ENCODE measurements around the gene CPXM1.
A peak's percentile ranks its signal among the peaks of the same experiment; 100 is the strongest.
"Not testable (repeated sequence)": the region's sequence is repeated elsewhere in the genome, so short reads cannot be mapped to it uniquely, and the experiment has no call there.

Gene CPXM1

DNA sequence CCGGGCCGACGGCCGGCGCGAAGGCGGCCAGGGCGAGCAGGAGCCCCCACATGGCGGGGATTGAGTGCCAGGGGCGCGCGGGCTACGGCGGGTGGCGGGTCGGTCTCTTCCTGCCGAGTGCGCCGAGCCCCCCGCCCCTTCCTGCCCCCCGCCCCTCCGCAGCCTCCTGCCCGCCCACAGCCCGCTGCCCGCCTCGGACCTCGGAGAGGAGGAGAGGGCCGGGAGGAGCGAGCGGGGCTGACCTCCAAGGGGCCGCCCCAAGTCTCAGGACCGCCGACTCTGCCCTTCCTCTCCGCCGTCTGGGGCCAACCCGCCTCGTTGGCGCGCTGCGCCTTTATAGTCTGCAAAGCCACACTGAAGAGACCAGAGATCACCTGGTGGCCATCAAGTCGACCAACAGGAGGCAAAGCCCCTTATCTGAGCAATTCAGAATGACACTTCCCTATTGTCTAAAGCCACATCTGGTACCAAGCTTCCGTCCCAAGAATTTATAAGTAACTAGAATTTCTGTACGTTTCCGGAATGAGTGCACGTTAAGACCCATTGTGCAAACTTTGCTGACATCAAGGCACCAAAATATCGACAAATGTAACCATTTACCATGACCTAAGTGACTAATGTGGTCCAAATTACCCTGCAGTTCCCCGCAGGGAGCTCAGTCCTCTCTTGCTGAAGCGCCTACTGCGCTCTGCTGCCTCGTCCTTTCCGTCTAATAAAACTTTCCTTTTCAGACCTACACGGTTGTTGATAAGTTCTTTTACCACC lies at the start of gene CPXM1:
TSS of gene CPXM1 (minus strand) at position 107 of the 765 bp plus-strand sequence. CDS start at position 52, 55 bp downstream.
- peak; percentile 43 to 54 for DNase-seq

DNA sequence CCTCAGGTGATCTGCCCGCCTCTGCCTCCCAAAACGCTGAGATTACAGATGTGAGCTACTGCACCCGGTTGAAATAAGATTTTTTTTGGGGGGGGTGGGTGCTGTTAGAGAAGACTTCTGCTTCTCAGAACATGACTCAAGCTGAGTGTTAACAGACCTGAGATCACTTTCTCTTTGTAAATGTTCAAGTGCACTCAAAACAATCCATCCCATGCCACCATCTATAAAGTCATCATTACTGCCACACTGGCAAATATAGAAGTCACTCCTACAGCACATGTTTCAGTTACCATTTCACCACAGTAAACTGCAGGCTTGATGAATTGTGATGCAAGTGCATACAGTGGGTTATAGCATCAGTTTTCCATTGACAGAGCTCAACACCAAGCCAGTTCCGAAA lies 49.1 kb upstream of the CPXM1 start:
- no peak for DNase-seq

DNA sequence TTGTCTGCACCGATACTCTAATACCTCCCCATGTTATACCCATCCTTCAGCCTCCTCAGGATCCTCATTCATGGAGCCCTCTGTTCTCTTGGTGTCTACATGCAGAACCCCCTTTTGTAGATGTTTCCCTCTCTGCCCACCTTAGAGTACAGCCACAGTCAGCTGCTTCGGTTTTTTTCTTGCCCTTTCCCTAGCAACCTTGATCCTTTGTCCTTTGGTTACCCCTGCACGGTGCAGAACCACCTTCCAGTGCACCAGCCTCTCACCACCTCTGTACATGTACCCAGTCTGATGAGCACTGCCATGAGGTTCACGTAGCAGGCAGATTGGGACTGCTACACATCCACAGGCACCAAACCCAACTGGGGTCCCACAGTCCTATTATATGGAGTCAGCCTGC lies 47.4 kb upstream of the CPXM1 start:
- DNase-seq = no peak

DNA sequence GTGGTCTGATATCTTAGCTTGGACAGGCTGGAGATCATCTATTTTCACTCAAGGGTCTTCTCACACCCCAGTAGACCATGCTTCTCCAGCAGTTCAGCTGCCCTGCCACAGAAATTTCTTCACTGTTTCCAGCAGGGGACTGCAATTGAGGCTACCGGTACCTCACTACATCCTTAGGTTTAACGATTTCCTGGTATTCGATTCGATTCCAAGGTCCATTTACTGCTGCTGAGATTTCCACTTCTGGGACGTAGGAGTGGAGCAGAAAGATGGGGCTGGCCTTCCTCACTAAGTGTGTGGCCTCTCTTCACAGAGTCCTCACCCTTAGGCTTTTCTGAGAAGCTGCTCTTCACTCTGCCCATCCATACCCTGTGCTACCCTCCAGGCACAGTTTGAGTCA lies 46.3 kb upstream of the CPXM1 start:
- no peak for DNase-seq

DNA sequence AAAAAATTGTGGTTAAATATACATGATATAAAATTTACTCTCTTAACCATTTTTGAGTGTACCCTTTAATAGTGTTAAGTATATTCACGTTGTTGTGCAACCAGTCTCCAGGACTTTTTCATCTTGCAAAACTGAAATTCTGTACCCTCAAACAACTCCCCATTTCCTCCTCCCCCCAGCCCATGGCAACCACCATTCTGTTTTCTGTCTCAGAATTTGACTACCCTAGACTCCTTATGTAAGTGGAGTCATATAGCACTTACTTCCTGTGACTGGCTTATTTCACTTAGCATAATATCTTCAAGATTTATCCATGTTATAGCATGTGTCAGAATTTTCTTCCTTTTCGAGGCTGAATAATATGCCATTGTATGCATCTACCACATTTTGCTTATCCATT lies 45.2 kb upstream of the CPXM1 start:
- no peak for DNase-seq

DNA sequence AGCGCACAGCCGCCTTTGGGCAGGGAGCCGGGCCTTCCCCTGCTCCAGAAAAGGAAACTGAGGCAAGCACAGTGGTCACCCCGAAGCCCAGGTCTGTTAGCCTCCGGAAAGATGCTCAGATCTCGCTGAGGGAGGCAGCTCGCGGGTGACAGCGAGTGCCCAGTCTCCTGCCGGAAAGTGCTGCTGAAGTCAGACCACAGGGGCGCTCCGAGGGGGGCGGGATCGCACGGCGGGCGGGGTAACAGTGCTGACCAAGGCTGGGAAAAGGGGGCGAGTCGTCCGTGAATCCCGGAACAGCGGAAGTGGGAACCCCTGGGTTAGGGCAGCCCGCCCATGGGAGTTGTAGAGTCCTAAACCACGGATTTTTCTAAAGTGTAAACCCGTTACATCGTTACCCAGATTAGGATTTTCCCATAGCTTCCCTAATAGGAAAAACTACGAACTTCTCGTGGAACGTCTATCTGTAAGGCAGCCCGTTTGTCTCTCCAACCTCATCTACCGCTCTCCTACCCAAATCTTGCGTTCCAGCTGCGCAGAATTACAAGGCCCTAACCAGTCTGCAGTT lies 40.6 kb upstream of the CPXM1 start:
- peak in 1 of 2 experiments; percentile 67 for DNase-seq

DNA sequence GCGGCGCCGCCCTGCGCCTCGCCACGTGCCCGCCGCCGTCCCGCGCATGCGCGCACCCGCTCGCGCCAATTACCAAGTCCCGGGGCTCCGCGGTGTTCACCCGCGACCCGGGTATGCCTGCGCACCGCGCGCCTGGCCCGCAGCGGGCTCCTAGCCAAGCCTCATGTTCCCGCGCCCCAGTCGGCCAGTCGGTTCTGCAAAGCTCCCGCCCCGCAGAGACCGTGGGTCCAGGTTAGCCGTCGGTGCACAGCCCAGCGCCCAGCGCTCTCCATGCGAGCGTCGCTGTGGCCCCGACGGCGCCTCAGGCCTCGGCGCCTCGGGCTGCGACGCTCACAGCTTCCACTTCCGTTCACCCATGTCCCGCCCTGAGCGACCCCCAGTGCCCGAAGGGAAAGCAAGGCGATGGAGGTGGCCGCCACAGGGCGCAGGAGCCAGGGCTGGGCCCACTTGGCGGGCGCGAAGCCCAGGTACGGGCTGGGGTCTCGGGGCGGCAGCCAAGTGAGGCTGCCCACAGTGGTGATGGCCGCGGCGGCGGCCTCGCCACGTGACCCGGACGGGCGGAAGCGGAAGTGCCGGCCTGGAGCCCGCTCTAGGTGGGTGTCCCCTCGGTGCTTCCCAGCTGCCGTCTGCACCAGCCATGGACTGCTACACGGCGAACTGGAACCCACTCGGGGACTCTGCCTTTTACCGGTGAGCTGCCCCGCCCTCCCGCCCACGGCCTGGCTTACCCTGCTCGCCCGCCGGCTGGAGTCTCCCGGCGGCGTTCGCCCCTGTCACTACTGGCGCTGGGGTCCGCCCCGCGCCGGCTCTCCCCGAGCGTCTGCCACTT lies 39.9 kb upstream of the CPXM1 start, which contains the start of the genes PCED1A and VPS16:
TSS of gene PCED1A (minus strand) at position 518 of the 829 bp plus-strand sequence. CDS start 743 bp downstream, outside the sequence.
TSS of gene VPS16 (plus strand) at position 608 of the 829 bp plus-strand sequence. CDS start at position 638, 30 bp downstream.
- DNase-seq = peak; percentile 93 to 95

DNA sequence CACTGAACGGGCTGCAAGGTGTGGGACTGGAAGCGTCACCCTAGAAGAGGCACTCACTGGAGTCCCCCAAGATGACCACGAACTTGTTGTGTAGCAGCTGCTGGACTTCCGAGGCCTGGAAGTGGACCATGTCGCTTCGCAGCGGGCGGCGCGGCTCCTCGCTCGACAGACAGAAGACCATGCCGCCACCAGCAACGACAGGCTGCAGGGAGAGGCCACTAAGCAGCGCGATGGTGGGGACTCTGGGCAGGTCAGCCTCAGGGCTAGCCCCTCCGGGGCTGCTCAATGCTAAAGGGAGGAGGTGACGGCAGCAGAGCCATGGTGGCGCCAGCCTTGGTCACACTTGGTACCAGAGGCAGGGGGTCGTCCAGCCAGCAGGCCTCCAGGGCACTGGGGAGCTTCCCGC lies 39.3 kb upstream of the CPXM1 start:
- no peak for DNase-seq

DNA sequence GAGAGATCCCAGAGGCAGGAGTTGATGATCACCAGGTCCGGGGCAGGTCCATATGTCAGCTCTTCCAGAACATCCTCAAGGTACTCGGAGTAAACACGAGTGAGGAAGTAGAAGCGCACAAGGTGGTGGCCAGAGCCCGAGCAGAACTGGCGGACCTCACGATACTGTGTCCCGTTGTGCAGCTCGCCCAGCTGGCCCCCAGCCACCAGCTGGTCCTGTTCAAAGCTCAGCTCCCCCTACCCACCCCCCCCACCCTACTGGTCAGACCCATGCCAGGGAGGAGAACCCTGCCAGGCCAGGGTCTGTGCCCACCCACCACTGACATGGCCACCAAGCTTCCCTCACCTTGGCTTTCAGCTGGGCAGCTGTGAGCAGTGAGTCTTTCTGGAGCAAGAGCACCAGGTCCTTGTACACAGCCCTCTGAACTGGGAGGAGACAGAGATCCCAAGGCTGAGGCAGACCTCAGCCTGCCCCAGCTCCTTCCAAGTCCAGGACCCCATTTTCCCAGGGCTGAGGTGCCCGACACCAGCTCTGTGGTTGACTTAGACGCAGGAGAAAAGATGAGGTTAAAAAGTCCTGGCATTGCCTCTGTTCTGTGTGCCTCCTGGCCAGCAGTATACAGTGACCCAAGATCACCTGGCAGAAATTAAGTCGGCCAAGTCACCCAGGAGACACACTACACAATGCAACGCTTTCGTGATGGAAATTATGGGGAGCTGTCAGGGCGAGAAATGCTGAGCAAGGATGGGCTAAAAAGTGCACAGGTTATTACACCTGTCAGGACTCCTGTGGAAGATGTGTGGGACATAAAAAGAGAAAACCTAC lies 38.6 kb upstream of the CPXM1 start:
- DNase-seq = no peak

DNA sequence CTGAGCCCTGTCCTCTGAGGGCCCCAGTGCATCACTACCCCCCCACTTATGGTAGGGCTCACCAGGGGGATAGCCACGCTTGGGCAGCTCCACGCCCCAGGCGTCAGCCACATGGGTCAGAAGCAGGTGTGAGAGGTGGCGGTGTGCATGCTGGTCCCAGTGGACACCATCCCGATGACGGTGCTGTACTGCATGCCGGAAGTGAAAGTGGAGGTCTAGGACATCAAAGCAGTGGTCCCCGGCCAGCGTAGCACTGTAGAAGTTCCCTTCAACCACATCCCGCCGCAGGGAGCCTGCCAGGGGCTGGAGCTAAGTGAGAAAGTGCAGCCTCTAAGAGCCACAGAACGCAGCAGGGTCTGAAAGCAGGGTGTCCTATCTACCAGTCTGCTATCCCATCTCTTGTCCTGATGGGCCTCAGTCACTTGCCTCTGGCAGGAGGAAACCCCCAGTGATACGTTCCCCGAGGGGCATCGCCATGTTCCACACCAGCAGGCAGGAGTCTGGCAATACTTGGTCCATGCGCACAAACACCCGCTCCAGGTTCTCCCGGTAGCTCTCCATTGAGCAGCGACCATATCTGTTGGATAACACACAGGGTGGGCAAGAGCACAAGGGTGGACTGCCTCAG lies 37.9 kb upstream of the CPXM1 start:
- no peak for DNase-seq

DNA sequence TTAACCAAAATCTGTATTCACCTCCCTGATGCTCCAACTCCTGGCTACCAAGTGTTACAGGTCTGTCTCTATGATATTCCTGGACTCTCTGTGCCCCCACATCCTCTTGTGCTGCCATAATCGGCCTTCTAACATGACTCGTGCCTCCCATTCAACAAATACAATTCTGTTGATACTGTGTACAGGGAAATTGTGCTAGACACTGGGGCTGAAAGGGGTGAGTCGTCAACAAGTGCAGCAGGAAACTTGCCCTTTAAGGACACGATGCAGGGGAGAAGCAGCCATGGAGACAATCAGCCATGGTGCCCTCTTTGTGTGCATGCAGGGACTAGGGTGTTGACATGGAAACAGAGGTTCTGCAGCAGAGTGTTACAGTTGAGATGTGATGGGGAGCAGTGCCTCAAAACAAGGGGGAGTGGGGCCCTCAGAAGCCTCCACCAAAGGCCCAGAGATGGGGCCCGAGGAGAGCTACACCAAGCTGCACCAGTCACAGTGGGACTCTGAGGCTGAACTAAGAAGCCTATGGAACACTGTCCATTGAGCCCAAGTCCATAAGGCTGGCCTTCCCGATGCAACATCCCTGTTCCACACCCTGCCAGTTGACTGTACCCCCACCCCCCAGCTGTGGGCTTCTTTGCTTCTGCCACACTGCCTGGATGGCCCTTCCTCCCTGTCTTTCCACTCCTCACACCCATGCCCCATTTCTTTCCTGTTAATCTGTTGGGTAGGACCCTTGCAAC lies 37.0 kb upstream of the CPXM1 start:
- DNase-seq = no peak

DNA sequence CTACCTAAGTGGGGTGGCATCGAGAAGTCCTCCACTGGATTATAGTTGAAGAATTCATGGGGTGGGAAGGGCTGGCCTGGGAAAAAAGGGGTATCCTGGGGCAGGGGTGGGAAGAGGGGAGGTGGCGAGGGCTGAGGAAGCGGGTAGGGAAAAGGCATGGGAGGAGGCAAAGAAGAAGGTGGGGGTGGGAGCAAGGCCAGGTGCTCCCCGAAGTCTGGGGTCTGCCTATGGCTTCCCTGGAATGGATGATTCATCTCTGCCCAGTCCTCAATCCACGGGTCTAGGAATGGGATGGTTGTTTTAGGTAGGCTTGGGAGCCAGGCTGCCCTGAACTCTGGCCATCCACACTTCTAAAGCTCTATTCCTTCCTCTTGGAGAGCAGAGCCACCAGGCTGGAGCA lies 35.6 kb upstream of the CPXM1 start:
- no peak for DNase-seq

DNA sequence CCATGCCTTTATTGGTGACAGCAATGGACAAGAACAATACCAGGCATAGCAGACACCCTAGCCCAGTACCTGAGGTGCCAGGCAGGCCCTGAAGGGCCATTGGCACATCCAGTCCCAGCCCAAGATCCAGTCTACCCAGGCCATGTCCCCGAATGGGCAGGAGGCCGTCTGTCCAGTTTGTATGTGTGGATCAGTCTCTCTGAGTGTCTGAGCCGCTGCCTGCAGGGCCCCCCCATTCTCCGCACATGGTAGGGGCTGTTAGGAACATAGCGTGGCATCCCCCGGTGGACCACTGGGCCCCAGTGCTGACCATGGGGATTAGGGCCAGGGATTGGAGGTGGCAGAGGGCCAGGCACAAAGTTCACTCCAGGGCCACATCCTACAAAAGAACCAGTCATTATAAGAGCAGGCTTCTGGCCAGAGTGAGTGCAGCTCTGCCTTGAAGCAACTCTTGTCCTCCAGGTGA lies 34.9 kb upstream of the CPXM1 start:
- DNase-seq = no peak

DNA sequence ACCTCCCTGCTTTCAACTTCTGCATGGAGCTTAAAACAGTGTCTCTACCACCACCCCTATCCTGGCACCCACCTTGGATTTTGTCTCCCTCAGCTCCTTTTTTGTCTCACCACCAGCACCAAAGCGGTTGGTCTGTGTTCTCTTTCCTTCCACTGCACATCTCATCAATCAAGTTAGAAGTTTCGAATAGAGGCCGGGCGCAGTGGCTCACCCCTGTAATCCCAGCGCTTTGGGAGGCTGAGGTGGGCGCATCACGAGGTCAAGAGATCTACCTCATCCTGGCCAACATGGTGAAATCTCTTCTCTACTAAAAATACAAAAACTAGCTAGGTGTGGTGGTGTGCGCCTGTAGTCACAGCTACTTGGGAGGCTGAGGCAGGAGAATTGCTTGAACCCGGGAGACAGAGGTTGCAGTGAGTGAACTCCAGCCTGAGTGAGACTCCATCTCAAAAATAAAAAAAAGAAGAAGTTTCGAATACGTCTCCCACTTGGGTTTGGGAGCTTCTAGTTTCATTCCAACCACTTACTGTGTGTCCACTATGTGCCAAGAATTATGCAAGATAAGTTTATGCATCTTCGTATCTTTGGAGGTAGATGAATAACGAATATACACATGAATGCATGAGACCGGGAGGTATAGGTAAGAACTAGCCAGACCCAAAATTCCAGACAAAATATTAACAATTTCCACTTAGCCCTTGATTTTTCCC lies 34.1 kb upstream of the CPXM1 start:
- DNase-seq = no peak

DNA sequence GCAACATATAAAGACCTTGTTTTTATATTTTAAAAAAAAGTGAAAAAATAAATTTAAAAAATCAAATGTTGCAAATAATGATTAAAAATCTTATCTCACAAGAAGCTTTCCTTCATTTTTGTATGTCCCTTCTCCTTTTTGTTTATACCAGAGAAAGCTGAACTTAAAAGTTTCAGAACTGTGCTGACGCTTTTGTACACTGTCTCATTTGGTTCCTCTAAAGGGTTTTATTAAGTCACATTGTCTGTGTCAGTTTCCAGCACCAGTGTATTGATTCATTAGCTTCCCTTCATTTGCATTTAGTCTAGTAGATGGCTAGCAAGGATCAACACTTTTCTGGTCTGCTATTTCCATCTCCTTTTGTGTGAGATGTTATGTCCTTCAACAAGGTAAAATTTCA lies 33.3 kb upstream of the CPXM1 start:
- DNase-seq = no peak

DNA sequence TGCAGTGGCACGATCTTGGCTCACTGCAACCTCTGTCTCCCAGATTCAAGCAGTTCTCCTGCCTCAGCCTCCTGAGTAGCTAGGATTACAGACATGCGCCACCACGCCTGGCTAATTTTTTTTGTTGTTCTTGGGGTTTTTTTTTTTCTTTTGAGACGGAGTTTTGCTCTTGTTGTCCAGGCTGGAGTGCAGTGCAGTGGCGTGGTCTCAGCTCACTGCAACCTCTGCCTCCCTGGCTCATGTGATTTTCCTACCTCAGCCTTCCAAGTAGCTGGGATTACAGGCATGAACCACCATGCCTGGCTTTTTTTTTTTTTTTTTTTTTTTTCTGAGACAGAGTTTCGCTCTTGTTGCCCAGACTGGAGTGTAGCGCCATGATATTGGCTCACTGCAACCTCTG lies 30.8 kb upstream of the CPXM1 start:
- DNase-seq = not testable (repeated sequence)

DNA sequence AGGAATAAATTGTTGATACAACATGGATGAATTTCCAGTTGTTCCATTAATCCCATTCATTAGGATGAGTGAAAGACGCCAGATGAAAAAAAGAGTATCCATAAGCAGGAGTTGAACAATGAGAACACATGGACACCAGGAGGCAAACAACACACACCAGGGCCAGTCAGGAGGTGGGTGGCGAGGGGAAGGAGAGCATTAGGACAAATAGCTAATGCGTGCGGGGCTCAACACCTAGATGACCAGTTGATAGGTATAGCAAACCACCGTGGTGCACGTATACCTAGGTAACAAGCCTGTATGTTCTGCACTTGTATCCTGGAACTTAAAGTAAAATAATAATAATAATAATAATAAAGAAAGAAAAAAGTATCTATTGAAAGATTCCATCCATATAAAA lies 28.9 kb upstream of the CPXM1 start:
- DNase-seq = no peak

DNA sequence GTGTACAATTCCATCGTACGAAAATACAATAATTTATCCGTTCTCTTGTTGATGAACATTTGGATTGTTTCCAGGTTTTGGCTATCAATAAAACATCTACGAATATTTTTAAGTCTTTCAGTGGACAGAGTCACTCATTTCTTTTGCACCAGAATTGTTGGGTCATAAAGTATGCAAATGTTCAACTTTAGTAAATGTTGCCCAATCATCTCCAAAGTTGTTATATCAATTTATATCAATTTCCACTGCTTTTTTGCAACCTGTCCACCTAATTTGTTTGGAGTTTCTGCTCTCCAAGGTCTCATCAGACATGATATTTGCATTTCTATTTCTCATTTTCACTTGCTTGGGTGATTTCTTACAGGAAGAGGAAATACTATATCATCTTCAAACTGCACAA lies 26.2 kb upstream of the CPXM1 start:
- no peak for DNase-seq

DNA sequence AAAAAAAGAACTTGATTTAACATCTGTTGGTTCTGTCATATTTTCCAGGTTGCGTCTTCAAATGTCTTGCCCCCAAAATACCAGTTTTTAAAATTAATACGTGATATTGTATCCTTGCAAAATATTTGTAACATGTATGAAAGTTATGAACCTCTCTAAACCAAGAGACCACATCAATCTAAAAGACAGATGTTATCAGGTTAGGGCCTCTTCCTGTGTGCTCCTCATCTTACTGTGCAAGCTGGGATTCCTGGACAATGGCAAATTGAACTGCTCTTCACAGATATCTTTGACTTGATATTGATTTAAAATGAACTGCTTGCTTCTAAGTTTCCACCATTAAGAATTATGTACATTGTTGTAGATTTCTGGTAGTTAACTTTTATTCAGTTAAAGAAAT lies 25.3 kb upstream of the CPXM1 start:
- DNase-seq = no peak

DNA sequence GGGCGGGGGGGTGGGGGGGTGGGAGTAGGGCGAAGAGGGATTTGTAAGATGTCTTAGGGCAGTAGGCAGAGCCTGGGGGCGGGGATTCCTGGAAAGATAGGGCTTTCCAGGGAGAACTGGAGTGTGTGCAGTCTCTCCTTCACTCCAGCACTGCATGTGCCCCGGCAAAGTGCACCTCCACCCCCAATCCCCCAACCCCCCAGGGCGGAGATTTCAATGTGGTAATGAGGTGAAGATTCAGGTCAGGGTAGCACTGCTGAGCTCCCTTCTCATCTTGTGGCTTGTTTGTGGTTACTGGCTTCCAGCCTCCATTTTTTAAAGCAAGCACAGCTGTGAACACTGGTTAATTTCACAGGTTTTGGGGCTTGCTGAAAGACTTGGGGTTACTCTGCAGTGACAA lies 21.6 kb upstream of the CPXM1 start:
- DNase-seq = peak; percentile 44 to 48
